ENCODE measurements around the gene GAS5. TPM values are rescaled to one million over a fixed set of nuclear protein-coding genes. Genes with fewer than 3 reads are reported as not detected.
"Not testable (repeated sequence)": the region's sequence is repeated elsewhere in the genome, so short reads cannot be mapped to it uniquely, and the experiment has no call there.

Gene GAS5
- total RNA-seq, 1 donor from 2014 or later, result 473 TPM

- peaks cover 23% of the 10 kb centered on the region for H3K4me1 Mint-ChIP-seq (ENCODE audit: low read depth, unreplicated experiment)
- Histone ChIP-seq H3K27ac (ENCODE audit: low read depth, low read length) (no peak overlapping the region), H3K9me3 (ENCODE audit: insufficient read depth, low read depth, low read length) (no peaks in the 10 kb centered on the region), H3K36me3 (ENCODE audit: insufficient read depth, low read length) (peaks cover 30% of the 10 kb centered on the region), H4K20me1 (ENCODE audit: insufficient read depth, low read length) (peaks cover 39% of the 10 kb centered on the region), H3K4me3 (ENCODE audit: insufficient read depth, low read depth, low read length) (no peak overlapping the region), H3K4me1 (ENCODE audit: insufficient read depth, low read length) (peaks cover 3% of the 10 kb centered on the region), H3K79me2 (ENCODE audit: insufficient read depth, low read length) (peaks cover 16% of the 10 kb centered on the region), H2AFZ (ENCODE audit: low read depth, low read length) (no peak overlapping the region), H3K4me2 (ENCODE audit: low read length) (no peak overlapping the region), H3K9ac (ENCODE audit: low read length) (no peak overlapping the region), H3K27me3 (ENCODE audit: insufficient read depth, low read length) (no peaks in the 10 kb centered on the region)
- FAIRE-seq (no peak), DNase-seq (ENCODE audit: low read depth) (no peak)
- H3K27me3 Mint-ChIP-seq (ENCODE audit: low read depth, unreplicated experiment), result no peaks in the 10 kb centered on the region
- TF ChIP-seq, protein P1, sequence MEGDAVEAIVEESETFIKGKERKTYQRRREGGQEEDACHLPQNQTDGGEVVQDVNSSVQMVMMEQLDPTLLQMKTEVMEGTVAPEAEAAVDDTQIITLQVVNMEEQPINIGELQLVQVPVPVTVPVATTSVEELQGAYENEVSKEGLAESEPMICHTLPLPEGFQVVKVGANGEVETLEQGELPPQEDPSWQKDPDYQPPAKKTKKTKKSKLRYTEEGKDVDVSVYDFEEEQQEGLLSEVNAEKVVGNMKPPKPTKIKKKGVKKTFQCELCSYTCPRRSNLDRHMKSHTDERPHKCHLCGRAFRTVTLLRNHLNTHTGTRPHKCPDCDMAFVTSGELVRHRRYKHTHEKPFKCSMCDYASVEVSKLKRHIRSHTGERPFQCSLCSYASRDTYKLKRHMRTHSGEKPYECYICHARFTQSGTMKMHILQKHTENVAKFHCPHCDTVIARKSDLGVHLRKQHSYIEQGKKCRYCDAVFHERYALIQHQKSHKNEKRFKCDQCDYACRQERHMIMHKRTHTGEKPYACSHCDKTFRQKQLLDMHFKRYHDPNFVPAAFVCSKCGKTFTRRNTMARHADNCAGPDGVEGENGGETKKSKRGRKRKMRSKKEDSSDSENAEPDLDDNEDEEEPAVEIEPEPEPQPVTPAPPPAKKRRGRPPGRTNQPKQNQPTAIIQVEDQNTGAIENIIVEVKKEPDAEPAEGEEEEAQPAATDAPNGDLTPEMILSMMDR (IDR thresholded peaks at IDR 0.05; ENCODE audit: insufficient read depth, low read depth, low read length), result no peak
- no peak for TF ChIP-seq EZH2 (IDR thresholded peaks at IDR 0.05; ENCODE audit: insufficient read depth, low read length)
- no peaks in the 10 kb centered on the region for H3K9me3 Mint-ChIP-seq (ENCODE audit: unreplicated experiment)
- H3K4me3 Mint-ChIP-seq (ENCODE audit: unreplicated experiment), result no peak overlapping the region
- no peak overlapping the region for H3K27ac Mint-ChIP-seq (ENCODE audit: unreplicated experiment)
- H3K36me3 Mint-ChIP-seq (ENCODE audit: low read depth, unreplicated experiment), result peaks cover 16% of the 10 kb centered on the region
These were observed 7.7 kb downstream of the GAS5 start for GRCh38 chr1:173860065-173860464.

DNA sequence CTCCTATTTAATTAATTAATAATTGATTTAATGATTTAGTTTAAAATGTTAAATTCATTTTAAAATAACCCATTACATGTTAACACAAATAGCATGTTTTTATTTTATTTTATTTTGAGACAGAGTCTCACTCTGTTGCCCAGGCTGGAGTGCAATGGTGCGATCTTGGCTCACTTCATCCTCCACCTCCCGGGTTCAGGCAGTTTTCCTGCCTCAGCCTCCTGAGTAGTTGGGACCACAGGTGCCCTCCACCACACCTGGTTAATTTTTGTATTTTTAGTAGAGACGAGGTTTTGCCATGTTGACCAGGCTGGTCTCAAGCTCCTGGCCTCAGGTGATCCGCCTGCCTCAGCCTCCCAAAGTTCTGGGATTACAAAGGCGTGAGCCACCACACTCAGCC, 8.2 kb downstream of the GAS5 start:
- not testable (repeated sequence) for H3K27ac ChIP-seq (ENCODE audit: low read depth, low read length)
- peaks cover 25% of the 10 kb centered on the region for H3K36me3 ChIP-seq (ENCODE audit: insufficient read depth, low read length)

DNA sequence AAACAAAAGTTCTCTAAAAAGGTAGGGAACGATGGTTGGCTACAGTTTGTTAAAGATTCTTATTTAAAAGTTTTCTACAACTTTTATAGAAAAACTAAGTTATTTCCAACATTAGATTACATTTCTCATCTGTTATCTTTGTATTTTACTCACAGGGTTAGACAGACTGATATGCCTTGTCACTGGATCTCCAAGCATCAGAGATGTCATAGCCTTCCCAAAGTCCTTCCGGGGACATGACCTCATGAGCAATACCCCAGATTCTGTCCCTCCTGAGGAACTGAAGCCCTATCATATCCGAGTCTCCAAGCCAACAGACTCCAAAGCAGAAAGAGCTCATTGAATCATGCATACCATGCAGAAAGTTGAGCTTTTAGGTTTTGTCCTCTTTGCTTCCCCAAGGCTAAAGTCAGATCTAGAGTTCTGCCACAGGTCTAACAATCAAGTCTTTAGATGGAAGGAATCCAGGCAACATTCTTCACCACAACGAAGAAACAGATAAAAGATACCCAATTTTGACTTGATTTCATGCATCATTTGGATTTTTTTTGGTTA, 10.3 kb downstream of the GAS5 start:
- no peak overlapping the region for H3K4me3 ChIP-seq (ENCODE audit: insufficient read depth, low read depth, low read length)
- no peak for TF ChIP-seq EZH2 (IDR thresholded peaks at IDR 0.05; ENCODE audit: insufficient read depth, low read length)
- TF ChIP-seq, protein P1 (IDR thresholded peaks at IDR 0.05; ENCODE audit: insufficient read depth, low read depth, low read length), result no peak
- H3K79me2 ChIP-seq (ENCODE audit: insufficient read depth, low read length), result no peaks in the 10 kb centered on the region
- no peaks in the 10 kb centered on the region for H3K9me3 ChIP-seq (ENCODE audit: insufficient read depth, low read depth, low read length)
- DNase-seq (ENCODE audit: low read depth) (no peak), FAIRE-seq (no peak)
- no peaks in the 10 kb centered on the region for H3K9me3 Mint-ChIP-seq (ENCODE audit: unreplicated experiment)
- no peak overlapping the region for H3K9ac ChIP-seq (ENCODE audit: low read length)
- peaks cover 8% of the 10 kb centered on the region for H3K36me3 Mint-ChIP-seq (ENCODE audit: low read depth, unreplicated experiment)
- H3K4me1 ChIP-seq (ENCODE audit: insufficient read depth, low read length), result peaks cover 12% of the 10 kb centered on the region
- H3K27me3 Mint-ChIP-seq (ENCODE audit: low read depth, unreplicated experiment), result no peaks in the 10 kb centered on the region
- H3K36me3 ChIP-seq (ENCODE audit: insufficient read depth, low read length), result peaks cover 18% of the 10 kb centered on the region
- no peaks in the 10 kb centered on the region for H3K27me3 ChIP-seq (ENCODE audit: insufficient read depth, low read length)
- H3K4me1 Mint-ChIP-seq (ENCODE audit: low read depth, unreplicated experiment), result peaks cover 17% of the 10 kb centered on the region
- no peak overlapping the region for H3K27ac ChIP-seq (ENCODE audit: low read depth, low read length)
- peaks cover 13% of the 10 kb centered on the region for H4K20me1 ChIP-seq (ENCODE audit: insufficient read depth, low read length)
- no peak overlapping the region for H3K4me3 Mint-ChIP-seq (ENCODE audit: unreplicated experiment)
- no peak overlapping the region for H3K4me2 ChIP-seq (ENCODE audit: low read length)
- H2AFZ ChIP-seq (ENCODE audit: low read depth, low read length), result no peak overlapping the region
- no peak overlapping the region for H3K27ac Mint-ChIP-seq (ENCODE audit: unreplicated experiment)

More for the DNA sequence above, 8.2 kb downstream of the GAS5 start:
- H3K4me3 ChIP-seq (ENCODE audit: insufficient read depth, low read depth, low read length); H3K4me3 Mint-ChIP-seq (ENCODE audit: unreplicated experiment); H3K27ac Mint-ChIP-seq (ENCODE audit: unreplicated experiment); H2AFZ ChIP-seq (ENCODE audit: low read depth, low read length); H3K27me3 Mint-ChIP-seq (ENCODE audit: low read depth, unreplicated experiment); H3K27me3 ChIP-seq (ENCODE audit: insufficient read depth, low read length); H3K4me1 ChIP-seq (ENCODE audit: insufficient read depth, low read length); H3K9ac ChIP-seq (ENCODE audit: low read length); H3K9me3 Mint-ChIP-seq (ENCODE audit: unreplicated experiment); H3K4me2 ChIP-seq (ENCODE audit: low read length); FAIRE-seq; DNase-seq (ENCODE audit: low read depth); H3K9me3 ChIP-seq (ENCODE audit: insufficient read depth, low read depth, low read length): not testable (repeated sequence)
- Histone ChIP-seq H3K79me2 (ENCODE audit: insufficient read depth, low read length) (peaks cover 10% of the 10 kb centered on the region), H4K20me1 (ENCODE audit: insufficient read depth, low read length) (peaks cover 34% of the 10 kb centered on the region)
- Mint-ChIP-seq H3K4me1 (ENCODE audit: low read depth, unreplicated experiment) (peaks cover 21% of the 10 kb centered on the region), H3K36me3 (ENCODE audit: low read depth, unreplicated experiment) (peaks cover 13% of the 10 kb centered on the region)

All from astrocyte (in vitro differentiated cells and primary cell).